HEK293 (cell line): ENCODE results near the gene SKAP1.

ENCODE experiments used
- CTCF ChIP-seq: fragments of 450-650 bp; formaldehyde crosslinking; IDR thresholded peaks from 2 replicates; pipeline ENCODE4 v1.5.1; 2016; ENCODE audit warnings: missing biosample characterization, missing genetic modification characterization
- HIC1 ChIP-seq: fragments of 450-650 bp; formaldehyde crosslinking; IDR thresholded peaks from 2 replicates; pipeline ENCODE4 v1.5.1; 2016; ENCODE audit warnings: missing biosample characterization, missing genetic modification characterization
- KLF1 ChIP-seq: fragments of 450-650 bp; formaldehyde crosslinking; IDR thresholded peaks from 2 replicates; pipeline ENCODE4 v1.5.1; 2016; ENCODE audit warnings: missing biosample characterization, missing genetic modification characterization
- KLF16 ChIP-seq: fragments of 450-650 bp; formaldehyde crosslinking; IDR thresholded peaks from 2 replicates; pipeline ENCODE4 v1.5.1; 2017; ENCODE audit warnings: missing biosample characterization, missing genetic modification characterization
- KLF17 ChIP-seq: fragments of 450-650 bp; formaldehyde crosslinking; IDR thresholded peaks from 2 replicates; pipeline ENCODE4 v1.5.1; 2016; ENCODE audit warnings: missing biosample characterization, missing genetic modification characterization
- YY1 ChIP-seq: fragments of 450-650 bp; formaldehyde crosslinking; IDR thresholded peaks from 2 replicates; pipeline ENCODE4 v1.5.1; 2018; ENCODE audit warnings: missing biosample characterization, missing genetic modification characterization
- ZBTB1 ChIP-seq: fragments of 450-650 bp; formaldehyde crosslinking; IDR thresholded peaks from 2 replicates; pipeline ENCODE4 v1.5.1; 2016; ENCODE audit warnings: missing biosample characterization, missing genetic modification characterization
- ZBTB20 ChIP-seq: fragments of 450-650 bp; formaldehyde crosslinking; IDR thresholded peaks from 2 replicates; pipeline ENCODE4 v1.5.1; 2016; ENCODE audit warnings: missing biosample characterization, missing genetic modification characterization
- ZNF274 ChIP-seq, 2 experiments: fragments of 200-500 bp in 1 of 2; fragments of 450-650 bp in 1 of 2; sonication (Bioruptor generic) in 1 of 2; formaldehyde crosslinking in 1 of 2; IDR thresholded peaks; 2 replicates each; pipeline versions ENCODE4 v1.5.1 to v1.6.1; 2014 to 2016; ENCODE audit warnings: borderline replicate concordance in 1 of 2, inconsistent platforms in 1 of 2, low read length in 1 of 2, missing biosample characterization in 1 of 2, missing genetic modification characterization in 1 of 2
- ZNF311 ChIP-seq: fragments of 450-650 bp; formaldehyde crosslinking; IDR thresholded peaks from 2 replicates; pipeline ENCODE4 v1.5.1; 2017; ENCODE audit warnings: missing biosample characterization, missing genetic modification characterization, borderline replicate concordance
- ZNF76 ChIP-seq: fragments of 450-650 bp; formaldehyde crosslinking; IDR thresholded peaks from 2 replicates; pipeline ENCODE4; 2016; ENCODE audit warnings: low read depth, missing biosample characterization, missing genetic modification characterization, borderline replicate concordance
- ZSCAN5A ChIP-seq: fragments of 450-650 bp; formaldehyde crosslinking; IDR thresholded peaks from 2 replicates; pipeline ENCODE4 v1.5.1; 2016; ENCODE audit warnings: missing biosample characterization, missing genetic modification characterization

GRCh38 chr17:48244121-48244711, 185.8 kb downstream of the SKAP1 start:
- TF ChIP-seq ZNF311 (tag by site-specific recombination) (no peak), KLF1 (tag by site-specific recombination) (no peak), KLF16 (no peak), KLF17 (tag by site-specific recombination) (no peak), CTCF (tag by site-specific recombination) (no peak; the same call in 1 of the 2 replicates), ZNF274 (IDR thresholded peaks at IDR 0.05; ENCODE audit: low read length) (no peak), ZNF274 (tag by site-specific recombination; IDR thresholded peaks at IDR 0.05; ENCODE audit: borderline replicate concordance) (no peak), ZBTB20 (tag by site-specific recombination) (no peak), ZNF76 (no peak), HIC1 (tag by site-specific recombination) (no peak), ZBTB1 (tag by site-specific recombination) (no peak), ZSCAN5A (tag by site-specific recombination) (no peak), YY1 (tag by site-specific recombination) (no peak)
